Heart left ventricle (tissue), 16 donors: ENCODE data around the gene SIGLEC14. TPM values are rescaled to one million over a fixed set of nuclear protein-coding genes. Genes with fewer than 3 reads are reported as not detected.

Experiments
- ATAC-seq, 4 donors: fragments of 200-7000 bp; cut with Tn5 transposase; one replicate each; pipeline ENCODE4 v1.9.1; 2020 to 2022; ENCODE audit warnings: moderate library complexity in 4 of 4, mild to moderate bottlenecking in 3 of 4, moderate number of reproducible peaks in 1 of 4
- DNase-seq, 5 donors: peaks; one replicate each; pipeline ENCODE4 v3.0.0-alpha.2; 2020
- H3K27ac ChIP-seq, 12 donors: fragments of 200-600 bp; sonication (generic) in 4 of 12; one replicate each; pipeline versions ENCODE4 v1.5.0 to v1.8.0; 2016 to 2022; ENCODE audit warnings: mild to moderate bottlenecking in 2 of 12
- H3K27me3 ChIP-seq, 9 donors: fragments of 200-600 bp; sonication (generic) in 2 of 9; one replicate each; pipeline versions ENCODE4 v1.5.1 to v1.8.0; 2016 to 2022; ENCODE audit warnings: mild to moderate bottlenecking in 3 of 9
- H3K36me3 ChIP-seq, 9 donors: fragments of 200-600 bp; sonication (generic) in 2 of 9; one replicate each; pipeline versions ENCODE4 v1.5.0 to v1.8.0; 2018 to 2022; ENCODE audit warnings: mild to moderate bottlenecking in 2 of 9
- H3K4me1 ChIP-seq, 12 donors: fragments of 200-600 bp; sonication (generic) in 4 of 12; one replicate each; pipeline versions ENCODE4 v1.5.0 to v1.8.0; 2016 to 2022; ENCODE audit warnings: mild to moderate bottlenecking in 3 of 12
- H3K4me3 ChIP-seq, 12 donors: fragments of 200-600 bp; sonication (generic) in 4 of 12; one replicate each; pipeline versions ENCODE4 v1.5.0 to v1.8.0; 2017 to 2022; ENCODE audit warnings: mild to moderate bottlenecking in 9 of 12, moderate library complexity in 4 of 12
- H3K9me3 ChIP-seq, 12 donors: fragments of 200-600 bp; sonication (generic) in 4 of 12; one replicate each; pipeline versions ENCODE4 v1.5.0 to v1.8.0; 2016 to 2022; ENCODE audit warnings: mild to moderate bottlenecking in 1 of 12
- POLR2A ChIP-seq, 2 donors: fragments of 450-650 bp; IDR thresholded peaks; one replicate each; pipeline ENCODE4 v1.6.1; 2017; ENCODE audit warnings: antibody characterized with exemption in 2 of 2, mild to moderate bottlenecking in 2 of 2, moderate library complexity in 2 of 2
- WGBS, 4 donors: extraction: QIAGEN DNeasy Blood & Tissue Kit in 2 of 4; methylation state at CpG; one replicate each; pipeline versions ENCODE4 v1.1.5 to v1.1.7; 2013 to 2018; 5-methylcytosine and 5-hydroxymethylcytosine counted together
- intact Hi-C, 10 donors: fragments of 100-400 bp; cut with DNase I; formaldehyde crosslinking; loops; one replicate each; pipeline versions ENCODE4 v1.11.1 to v1.14.2; 2022
- polyA plus RNA-seq, 2 donors: library from polyadenylated mRNA; stranded (reverse); fragments of 200-250 nt; gene quantifications; one replicate each; pipeline ENCODE4 v1.2.3, GENCODE V29; 2013
- total RNA-seq, 9 donors: library from RNA; depleted of rRNA in 2 of 9; stranded (reverse); fragments of >200 nt in 2 of 9; fragmentation: NEBNext Ultra II Directional in 3 of 9; extraction: Animal tissue kit (Norgen Biotek cat#: 25700) in 3 of 9; gene quantifications; one replicate each; pipeline versions ENCODE4 v1.1.0 to v1.2.4, GENCODE V29; 2016 to 2023
- TF ChIP-seq, protein P1 (sequence below), 12 donors: fragments of 200-600 bp; sonication (generic) in 4 of 12; IDR thresholded peaks; one replicate each; pipeline versions ENCODE4 v1.5.0 to v1.8.0; 2018 to 2022; ENCODE audit warnings: antibody characterized with exemption in 12 of 12, mild to moderate bottlenecking in 5 of 12
- donor health status: ischemic (EF 13 %, LVEDD 7.1; RV severe dilation, severe dysfunction).
- donor health status: healthy with polysubstance abuse.
- donor health status: DM: no; HTN: yes; CAD: no.
- donor health status: DM: no; HTN: no; CAD: no.
- donor health status: ischemic (EF 25% LVEDD 6.9; RV normal size, moderate dysfunction).
- donor health status: ischemic (EF 25% LVEDD 5.7; RV mildly dilated, moderate dysfunction).
- donor health status: healthy.
- donor health status: DM: yes; HTN: yes; CAD: no.
- donor health status: ischemic (EF 35%, LVEDD 5.7; RV mildly dilated, moderate dysfunction).
- donor health status: nonischemic (EF 11% LVEDD 7.7; RV severe dilation, severe dysfunction).
- donor health status: DM: yes; HTN: yes; CAD: no.
- donor health status: PGD.
- donor health status: ischemic (EF 29% LVEDD 5.4; RV normal size, mild dysfunction).
- donor health status: nonischemic (EF 23%, LVEDD 6.1; RV moderate dilation, normal function).

Gene SIGLEC14
- total and polyA plus RNA-seq, 11 donors: 0.20 to 17.9 (median 1.3) TPM; not detected in 2

DNA sequence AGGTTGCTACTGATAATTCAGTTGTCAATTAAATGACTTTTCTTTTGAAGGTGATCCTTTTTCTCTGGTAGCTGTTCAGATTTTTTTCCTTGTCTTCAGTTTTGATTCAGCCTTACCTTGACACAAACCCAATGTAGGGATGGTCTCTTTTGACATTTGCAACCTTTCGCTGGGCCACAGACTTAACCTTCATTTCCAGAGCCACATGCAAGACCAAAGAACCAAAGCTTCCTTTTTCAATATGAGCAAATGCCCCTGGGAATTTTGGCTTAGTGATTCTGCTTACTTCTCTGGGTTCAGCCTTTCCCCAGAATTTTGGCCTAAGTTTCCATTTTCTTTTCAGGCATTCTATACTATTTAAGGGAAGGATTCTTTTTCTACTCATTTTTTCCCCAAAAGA is 36.0 kb downstream of the SIGLEC14 start:
- ATAC-seq: no peak
- TF ChIP-seq, protein P1, sequence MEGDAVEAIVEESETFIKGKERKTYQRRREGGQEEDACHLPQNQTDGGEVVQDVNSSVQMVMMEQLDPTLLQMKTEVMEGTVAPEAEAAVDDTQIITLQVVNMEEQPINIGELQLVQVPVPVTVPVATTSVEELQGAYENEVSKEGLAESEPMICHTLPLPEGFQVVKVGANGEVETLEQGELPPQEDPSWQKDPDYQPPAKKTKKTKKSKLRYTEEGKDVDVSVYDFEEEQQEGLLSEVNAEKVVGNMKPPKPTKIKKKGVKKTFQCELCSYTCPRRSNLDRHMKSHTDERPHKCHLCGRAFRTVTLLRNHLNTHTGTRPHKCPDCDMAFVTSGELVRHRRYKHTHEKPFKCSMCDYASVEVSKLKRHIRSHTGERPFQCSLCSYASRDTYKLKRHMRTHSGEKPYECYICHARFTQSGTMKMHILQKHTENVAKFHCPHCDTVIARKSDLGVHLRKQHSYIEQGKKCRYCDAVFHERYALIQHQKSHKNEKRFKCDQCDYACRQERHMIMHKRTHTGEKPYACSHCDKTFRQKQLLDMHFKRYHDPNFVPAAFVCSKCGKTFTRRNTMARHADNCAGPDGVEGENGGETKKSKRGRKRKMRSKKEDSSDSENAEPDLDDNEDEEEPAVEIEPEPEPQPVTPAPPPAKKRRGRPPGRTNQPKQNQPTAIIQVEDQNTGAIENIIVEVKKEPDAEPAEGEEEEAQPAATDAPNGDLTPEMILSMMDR (IDR thresholded peaks at IDR 0.05): no peak
- TF ChIP-seq POLR2A (IDR thresholded peaks at IDR 0.05): no peak
- Histone ChIP-seq H3K9me3 (peaks cover 0 to 7% (median 0%) of the 10 kb centered on the region in 12 donors), H3K36me3 (no peaks in the 10 kb centered on the region), H3K27me3 (peaks cover 0 to 41% (median 7%) of the 10 kb centered on the region in 9 donors), H3K4me3 (no peak overlapping the region), H3K27ac (no peak overlapping the region), H3K4me1 (no peaks in the 10 kb centered on the region)
- intact Hi-C loops: loop anchor here in 1 of 10 donors (5.0 kb wide), 1 partner anchor 202 kb away; no protein-coding TSS in a partner anchor
- 73 to 94% (median 77%) methylated on average over 1 of the region's 1 CpG for WGBS, 4 donors
- no peak for DNase-seq

DNA sequence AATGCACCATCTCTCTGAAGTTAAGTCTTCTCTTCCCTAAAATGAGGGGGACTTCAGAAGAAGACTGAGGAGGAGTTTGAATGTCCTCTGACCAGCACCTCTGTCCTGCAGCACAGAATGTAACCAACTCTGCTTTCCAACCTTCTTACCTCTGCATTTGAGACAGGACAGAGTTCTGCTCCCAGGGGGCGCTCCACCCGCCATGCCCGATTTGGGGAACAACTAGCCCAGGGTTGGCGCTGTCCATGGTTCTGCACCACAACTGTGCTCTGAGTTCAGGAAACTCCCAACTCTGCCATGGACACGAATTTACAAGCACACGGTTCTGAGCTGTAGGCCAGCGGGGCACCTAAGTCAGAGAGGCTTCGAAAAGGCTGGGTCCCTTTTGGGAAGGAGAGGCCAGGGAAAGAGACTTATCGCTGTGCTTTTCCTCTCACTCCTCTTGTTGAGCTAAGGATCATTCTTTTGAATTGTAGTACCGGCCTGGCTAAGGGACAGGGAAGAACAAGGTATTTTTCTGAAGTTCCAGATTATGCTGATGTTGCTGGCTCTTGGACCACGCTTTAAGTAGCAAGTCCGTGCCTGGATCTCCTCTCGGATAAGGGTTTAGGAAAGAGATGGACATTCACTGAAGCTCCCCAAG is 38.6 kb downstream of the SIGLEC14 start:
- DNase-seq: peak; percentile 69 to 89 (median 80)
- Histone ChIP-seq H3K4me3 (no peak overlapping the region), H3K36me3 (no peaks in the 10 kb centered on the region), H3K9me3 (peaks cover 0 to 7% (median 0%) of the 10 kb centered on the region in 12 donors), H3K27me3 (peaks cover 0 to 16% (median 1%) of the 10 kb centered on the region in 9 donors), H3K27ac (no peak overlapping the region), H3K4me1 (no peaks in the 10 kb centered on the region)
- WGBS, 4 donors: 19 to 26% (median 22%) methylated on average over 13 of the region's 13 CpGs
- intact Hi-C loops: loop anchor here in 1 of 10 donors (10.0 kb wide), 1 partner anchor 47 kb away; no protein-coding TSS in a partner anchor
- TF ChIP-seq POLR2A (IDR thresholded peaks at IDR 0.05): no peak
- TF ChIP-seq, protein P1 (IDR thresholded peaks at IDR 0.05): peak; percentile 28 to 62 (median 48)
- peak in 3 of 4 donors; percentile 65 to 83 (median 74) for ATAC-seq

DNA sequence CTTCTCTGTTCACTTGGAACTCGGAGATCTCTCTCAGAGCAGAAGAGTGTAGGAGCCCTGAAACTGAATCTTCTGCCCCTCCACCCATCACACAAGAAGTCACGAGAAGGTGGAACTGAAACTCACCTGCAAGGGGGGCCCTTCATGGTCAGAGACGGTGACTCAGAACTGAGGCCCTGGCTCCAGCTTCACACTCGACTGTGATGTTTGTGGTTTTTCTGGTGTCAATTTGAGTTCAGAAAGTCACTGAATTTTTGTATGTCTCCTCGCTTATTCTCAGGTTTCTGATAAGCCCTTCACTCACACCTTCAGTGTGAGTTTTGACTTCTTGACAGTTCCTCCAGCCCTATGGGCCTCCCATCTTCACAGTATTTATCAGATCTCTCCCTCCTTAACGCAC is 39.5 kb downstream of the SIGLEC14 start:
- Histone ChIP-seq H3K27ac (no peak overlapping the region), H3K27me3 (peaks cover 0 to 14% (median 0%) of the 10 kb centered on the region in 9 donors), H3K36me3 (no peaks in the 10 kb centered on the region), H3K4me1 (no peaks in the 10 kb centered on the region), H3K4me3 (no peak overlapping the region), H3K9me3 (no peaks in the 10 kb centered on the region)
- no peak for DNase-seq
- TF ChIP-seq POLR2A (IDR thresholded peaks at IDR 0.05): no peak
- TF ChIP-seq, protein P1 (IDR thresholded peaks at IDR 0.05): no peak
- intact Hi-C loops: loop anchor here in 1 of 10 donors (10.0 kb wide), 1 partner anchor 48 kb away; no protein-coding TSS in a partner anchor
- no peak for ATAC-seq
- 55 to 63% (median 57%) methylated on average over 6 of the region's 6 CpGs for WGBS, 4 donors

DNA sequence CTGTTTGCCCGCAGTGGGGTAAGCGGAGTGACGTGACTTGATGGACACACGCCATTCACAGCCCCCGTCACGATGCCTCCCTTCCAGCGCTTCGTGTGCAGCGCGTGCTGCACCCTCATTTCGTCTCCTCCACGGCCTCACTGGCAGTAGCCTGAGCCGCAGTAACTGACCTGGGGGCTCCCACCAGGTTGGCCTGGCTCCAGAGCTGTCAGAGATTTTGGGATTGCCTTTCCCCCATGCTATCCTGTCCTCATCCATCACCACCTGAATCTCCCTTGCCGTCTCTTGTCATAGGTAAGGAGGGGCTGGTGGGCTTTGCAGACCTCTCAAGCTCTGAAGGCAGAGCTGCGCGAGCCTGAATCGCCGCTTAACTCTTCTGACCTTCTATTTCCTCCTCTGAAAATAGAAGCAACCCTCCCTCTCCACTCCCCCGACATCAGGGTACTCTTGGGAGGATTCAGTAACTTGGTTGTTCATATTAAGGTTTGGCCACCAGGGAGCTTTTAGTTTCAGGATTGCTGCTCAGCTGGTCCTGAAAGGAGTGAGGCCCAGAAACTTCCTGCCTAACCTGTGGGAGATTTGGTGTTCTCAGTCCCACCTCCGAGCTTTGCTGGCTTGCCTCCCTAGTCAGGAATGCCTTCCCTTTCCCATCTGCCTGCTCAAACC is 44.3 kb downstream of the SIGLEC14 start:
- no peaks in the 10 kb centered on the region for H3K9me3 ChIP-seq
- intact Hi-C loops: loop anchor here in 2 of 10 donors (5.0 to 10.0 kb wide), 2 partner anchors 35 to 52 kb away; no protein-coding TSS in a partner anchor
- TF ChIP-seq, protein P1 (IDR thresholded peaks at IDR 0.05): no peak
- TF ChIP-seq POLR2A (IDR thresholded peaks at IDR 0.05): no peak
- DNase-seq (no peak), ATAC-seq (no peak)
- no peak overlapping the region for H3K27ac ChIP-seq
- WGBS, 4 donors: 80 to 84% (median 82%) methylated on average over 20 of the region's 20 CpGs
- peaks cover 5 to 52% (median 14%) of the 10 kb centered on the region in 9 donors for H3K27me3 ChIP-seq
- no peak overlapping the region for H3K4me3 ChIP-seq
- H3K36me3 ChIP-seq: no peaks in the 10 kb centered on the region
- peaks cover 0 to 7% (median 0%) of the 10 kb centered on the region in 12 donors for H3K4me1 ChIP-seq
